HEK293T (cell line): ENCODE data around the gene PATL1.

Experiments
- BHLHE40 ChIP-seq: fragments of 450-650 bp; IDR thresholded peaks from 2 replicates; pipeline ENCODE4 v1.6.1; 2016; ENCODE audit warnings: mild to moderate bottlenecking, moderate library complexity, borderline replicate concordance
- ELF4 ChIP-seq: fragments of 450-650 bp; IDR thresholded peaks from 2 replicates; pipeline ENCODE4 v1.6.1; 2017; ENCODE audit warnings: antibody characterized with exemption
- FOXA1 ChIP-seq: fragments of 450-650 bp; IDR thresholded peaks from 2 replicates; pipeline ENCODE4 v1.6.1; 2016; ENCODE audit warnings: mild to moderate bottlenecking
- FOXK2 ChIP-seq: fragments of 450-650 bp; IDR thresholded peaks from 2 replicates; pipeline ENCODE4 v1.6.1; 2016; ENCODE audit warnings: mild to moderate bottlenecking
- FOXM1 ChIP-seq: fragments of 450-650 bp; IDR thresholded peaks from 2 replicates; pipeline ENCODE4 v1.6.1; 2017; ENCODE audit warnings: mild to moderate bottlenecking, borderline replicate concordance
- HDGF ChIP-seq: fragments of 450-650 bp; IDR thresholded peaks from 2 replicates; pipeline ENCODE4 v1.6.1; 2017; ENCODE audit warnings: antibody characterized with exemption, borderline replicate concordance
- L3MBTL2 ChIP-seq: fragments of 450-650 bp; conservative IDR thresholded peaks from 2 replicates; pipeline ENCODE4 v1.6.1; 2016; ENCODE audit warnings: mild to moderate bottlenecking
- LEF1 ChIP-seq: fragments of 450-650 bp; IDR thresholded peaks from 2 replicates; pipeline ENCODE4 v1.6.1; 2017; ENCODE audit warnings: mild to moderate bottlenecking, borderline replicate concordance
- SP1 ChIP-seq: fragments of 450-650 bp; IDR thresholded peaks from 2 replicates; pipeline ENCODE4 v1.6.1; 2017
- SUZ12 ChIP-seq: fragments of 450-650 bp; IDR thresholded peaks from 2 replicates; pipeline ENCODE4 v1.6.1; 2016; ENCODE audit warnings: mild to moderate bottlenecking
- TARDBP ChIP-seq: fragments of 450-650 bp; IDR thresholded peaks from 2 replicates; pipeline ENCODE4 v1.6.1; 2016

- TF ChIP-seq SP1, result no peak
- TF ChIP-seq BHLHE40, result no peak
- no peak for TF ChIP-seq HDGF
- no peak for TF ChIP-seq SUZ12
- no peak for TF ChIP-seq LEF1
- no peak for TF ChIP-seq FOXK2
- no peak for TF ChIP-seq FOXA1
- TF ChIP-seq ELF4, result no peak
- TF ChIP-seq FOXM1, result no peak
- TF ChIP-seq L3MBTL2, result no peak
- TF ChIP-seq TARDBP, result no peak
Observed at GRCh38 chr11:59691156-59691555, 22.3 kb upstream of the PATL1 start.
